ENCODE results near the gene UCN3. TPM values are rescaled to one million over a fixed set of nuclear protein-coding genes. Genes with fewer than 3 reads are reported as not detected.

The UCN3 gene, protein sequence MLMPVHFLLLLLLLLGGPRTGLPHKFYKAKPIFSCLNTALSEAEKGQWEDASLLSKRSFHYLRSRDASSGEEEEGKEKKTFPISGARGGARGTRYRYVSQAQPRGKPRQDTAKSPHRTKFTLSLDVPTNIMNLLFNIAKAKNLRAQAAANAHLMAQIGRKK
- polyA plus RNA-seq (2013), result not detected in 2 replicates

DNA sequence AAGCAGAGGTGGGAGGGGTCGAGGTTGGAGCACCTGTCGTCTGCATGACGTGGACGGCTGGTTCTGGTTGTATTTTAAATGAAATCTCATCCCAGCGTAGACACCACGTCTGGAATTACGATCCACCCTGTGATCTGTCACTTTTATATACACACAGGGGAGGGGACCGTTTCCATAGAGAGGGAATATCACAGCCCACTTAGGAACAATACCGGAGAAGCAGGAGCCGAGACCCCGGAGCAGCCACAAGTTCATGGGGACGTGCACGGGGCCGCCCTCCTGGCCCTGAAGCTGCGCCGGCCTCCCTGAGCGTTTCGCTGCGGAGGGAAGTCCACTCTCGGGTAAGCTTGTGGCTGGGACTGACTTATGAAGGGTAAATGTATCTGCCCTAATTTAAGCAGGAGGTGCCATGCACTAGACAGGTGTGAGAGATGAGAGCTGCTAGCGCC lies at the start of gene UCN3:
UCN3 (plus strand) TSS at position 77 of the 449 bp plus-strand sequence. CDS start 8,755 bp downstream, outside the sequence.
- no peak within 1 kb of the TSS for H2AFZ ChIP-seq (ENCODE audit: insufficient read depth, low read length, poor library complexity)
- H3K9me3 ChIP-seq (ENCODE audit: insufficient read depth, low read depth, low read length), result no peaks in the 10 kb centered on the region
- H3K4me3 ChIP-seq (ENCODE audit: low read depth, low read length), result no peak within 1 kb of the TSS
- no peak within 1 kb of the TSS for H3K23ac ChIP-seq (ENCODE audit: low read length)
- H3K36me3 ChIP-seq (ENCODE audit: control insufficient read depth in 1 of 2, insufficient read depth in 2 of 2, low read length in 2 of 2), result no peaks in the 10 kb centered on the region
- no peaks in the 10 kb centered on the region for H3K79me1 ChIP-seq (ENCODE audit: low read length)
- no peak within 1 kb of the TSS for H2BK12ac ChIP-seq (ENCODE audit: low read length)
- no peak within 1 kb of the TSS for H3K4me2 ChIP-seq (ENCODE audit: low read length)
- no peak within 1 kb of the TSS for H3K18ac ChIP-seq (ENCODE audit: low read length)
- H4K91ac ChIP-seq (ENCODE audit: low read depth, low read length), result no peak within 1 kb of the TSS
- no peak within 1 kb of the TSS for H3K14ac ChIP-seq (ENCODE audit: low read length)
- no peak within 1 kb of the TSS for H2AK5ac ChIP-seq (ENCODE audit: low read length)
- DNase-seq, result no peak
- no peak within 1 kb of the TSS for H2BK5ac ChIP-seq (ENCODE audit: low read depth, low read length, poor library complexity)
- WGBS (ENCODE audit: extremely low coverage, insufficient coverage, insufficient read length), result no CpG with 5 or more reads among the region's 21 CpGs
- H2BK120ac ChIP-seq (ENCODE audit: insufficient read depth, low read length, poor library complexity), result no peak within 1 kb of the TSS
- H3K79me2 ChIP-seq (ENCODE audit: control insufficient read depth, insufficient read depth, low read length, poor library complexity), result no peaks in the 10 kb centered on the region
- H4K8ac ChIP-seq (ENCODE audit: low read depth, low read length), result no peak within 1 kb of the TSS
- no peaks in the 10 kb centered on the region for H3K27me3 ChIP-seq (ENCODE audit: insufficient read depth, low read length)
- no peaks in the 10 kb centered on the region for H3K4me1 ChIP-seq (ENCODE audit: control insufficient read depth in 1 of 2, insufficient read depth in 2 of 2, low read length in 2 of 2)
- no peak within 1 kb of the TSS for H3K27ac ChIP-seq (ENCODE audit: low read depth, low read length)
- no peak within 1 kb of the TSS for H4K12ac ChIP-seq (ENCODE audit: low read depth, low read length)
- H3K4ac ChIP-seq (ENCODE audit: low read depth, low read length), result no peak within 1 kb of the TSS
- H3K9ac ChIP-seq (ENCODE audit: low read length), result no peak within 1 kb of the TSS

DNA sequence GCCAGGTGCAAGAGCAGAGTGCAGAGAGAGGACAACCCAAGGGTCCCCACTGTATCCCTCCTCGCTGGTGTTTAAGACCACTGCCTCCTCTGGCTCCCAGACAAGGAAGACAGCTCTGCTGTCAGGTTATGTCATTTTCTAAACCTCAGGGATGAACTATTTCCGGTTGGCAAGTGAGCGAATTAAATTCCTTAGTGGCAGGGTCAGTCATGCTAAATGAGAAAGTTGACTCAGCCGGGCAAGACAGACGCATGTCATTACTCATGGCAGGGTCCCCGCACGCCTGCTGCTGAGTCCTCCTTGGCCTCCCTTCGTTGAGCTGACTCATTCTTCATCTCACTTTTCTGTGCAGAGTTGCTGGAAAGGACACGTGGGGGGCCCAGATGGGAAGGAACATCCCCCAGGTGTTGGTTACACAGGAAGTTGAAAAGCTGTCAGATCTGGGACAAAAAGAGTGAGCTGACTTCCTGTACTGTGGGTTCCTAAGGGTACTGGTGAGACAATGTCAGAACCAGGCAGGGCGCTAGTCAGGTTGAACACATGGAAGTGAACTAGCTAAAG lies 47.1 kb upstream of the UCN3 start:
- H2AFZ ChIP-seq (ENCODE audit: insufficient read depth, low read length, poor library complexity), result no peak overlapping the region
- H3K4ac ChIP-seq (ENCODE audit: low read depth, low read length), result no peak overlapping the region
- H3K27me3 ChIP-seq (ENCODE audit: insufficient read depth, low read length), result no peaks in the 10 kb centered on the region
- H2AK5ac ChIP-seq (ENCODE audit: low read length), result no peak overlapping the region
- no peak overlapping the region for H2BK12ac ChIP-seq (ENCODE audit: low read length)
- no peaks in the 10 kb centered on the region for H3K9me3 ChIP-seq (ENCODE audit: insufficient read depth, low read depth, low read length)
- no peak overlapping the region for H3K18ac ChIP-seq (ENCODE audit: low read length)
- H2BK120ac ChIP-seq (ENCODE audit: insufficient read depth, low read length, poor library complexity), result no peak overlapping the region
- H4K91ac ChIP-seq (ENCODE audit: low read depth, low read length), result no peak overlapping the region
- no peak overlapping the region for H3K9ac ChIP-seq (ENCODE audit: low read length)
- no peak overlapping the region for H4K12ac ChIP-seq (ENCODE audit: low read depth, low read length)
- WGBS (ENCODE audit: extremely low coverage, insufficient coverage, insufficient read length), result no CpG with 5 or more reads among the region's 10 CpGs
- H3K79me2 ChIP-seq (ENCODE audit: control insufficient read depth, insufficient read depth, low read length, poor library complexity), result no peaks in the 10 kb centered on the region
- no peak overlapping the region for H3K23ac ChIP-seq (ENCODE audit: low read length)
- no peak overlapping the region for H3K4me2 ChIP-seq (ENCODE audit: low read length)
- H2BK5ac ChIP-seq (ENCODE audit: low read depth, low read length, poor library complexity), result no peak overlapping the region
- H3K36me3 ChIP-seq (ENCODE audit: control insufficient read depth in 1 of 2, insufficient read depth in 2 of 2, low read length in 2 of 2), result no peaks in the 10 kb centered on the region
- DNase-seq, result peak in 1 of 2 donors; percentile 5
- no peaks in the 10 kb centered on the region for H3K4me1 ChIP-seq (ENCODE audit: control insufficient read depth in 1 of 2, insufficient read depth in 2 of 2, low read length in 2 of 2)
- no peaks in the 10 kb centered on the region for H3K79me1 ChIP-seq (ENCODE audit: low read length)
- H3K27ac ChIP-seq (ENCODE audit: low read depth, low read length), result no peak overlapping the region
- H3K14ac ChIP-seq (ENCODE audit: low read length), result no peak overlapping the region
- H3K4me3 ChIP-seq (ENCODE audit: low read depth, low read length), result no peak overlapping the region
- H4K8ac ChIP-seq (ENCODE audit: low read depth, low read length), result no peak overlapping the region

DNA sequence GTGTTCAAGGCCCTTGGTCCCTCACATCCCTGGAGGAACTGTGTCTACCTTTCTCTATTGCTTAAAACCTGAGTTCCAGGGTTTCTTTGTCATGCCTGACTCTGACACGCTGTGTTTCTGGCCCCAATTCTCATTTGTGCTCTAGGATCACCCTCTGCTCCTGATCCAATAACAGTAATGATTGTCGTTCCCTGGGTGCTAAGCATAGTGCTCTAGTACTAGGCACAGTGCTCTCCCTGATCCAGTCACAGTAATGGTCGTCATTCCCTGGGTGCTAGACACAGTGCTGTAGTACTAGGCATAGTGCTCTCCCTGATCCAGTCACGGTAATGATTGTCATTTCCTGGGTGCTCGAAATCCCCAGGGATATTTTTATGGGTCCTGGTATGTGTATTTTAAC lies 46.6 kb upstream of the UCN3 start:
- Histone ChIP-seq H3K4ac (ENCODE audit: low read depth, low read length) (no peak overlapping the region), H3K36me3 (ENCODE audit: control insufficient read depth in 1 of 2, insufficient read depth in 2 of 2, low read length in 2 of 2) (no peaks in the 10 kb centered on the region), H4K8ac (ENCODE audit: low read depth, low read length) (no peak overlapping the region), H3K79me1 (ENCODE audit: low read length) (no peaks in the 10 kb centered on the region), H4K91ac (ENCODE audit: low read depth, low read length) (no peak overlapping the region), H3K14ac (ENCODE audit: low read length) (no peak overlapping the region), H2AK5ac (ENCODE audit: low read length) (no peak overlapping the region), H3K79me2 (ENCODE audit: control insufficient read depth, insufficient read depth, low read length, poor library complexity) (no peaks in the 10 kb centered on the region), H3K4me3 (ENCODE audit: low read depth, low read length) (no peak overlapping the region), H3K27me3 (ENCODE audit: insufficient read depth, low read length) (no peaks in the 10 kb centered on the region), H3K23ac (ENCODE audit: low read length) (no peak overlapping the region), H3K9me3 (ENCODE audit: insufficient read depth, low read depth, low read length) (no peaks in the 10 kb centered on the region), H3K27ac (ENCODE audit: low read depth, low read length) (no peak overlapping the region), H2BK12ac (ENCODE audit: low read length) (no peak overlapping the region), H4K12ac (ENCODE audit: low read depth, low read length) (no peak overlapping the region), H3K9ac (ENCODE audit: low read length) (no peak overlapping the region), H2AFZ (ENCODE audit: insufficient read depth, low read length, poor library complexity) (no peak overlapping the region), H3K4me1 (ENCODE audit: control insufficient read depth in 1 of 2, insufficient read depth in 2 of 2, low read length in 2 of 2) (no peaks in the 10 kb centered on the region), H3K18ac (ENCODE audit: low read length) (no peak overlapping the region), H2BK120ac (ENCODE audit: insufficient read depth, low read length, poor library complexity) (no peak overlapping the region), H3K4me2 (ENCODE audit: low read length) (no peak overlapping the region), H2BK5ac (ENCODE audit: low read depth, low read length, poor library complexity) (no peak overlapping the region)
- WGBS (ENCODE audit: extremely low coverage, insufficient coverage, insufficient read length), result no CpG with 5 or more reads among the region's 5 CpGs
- DNase-seq, result no peak

DNA sequence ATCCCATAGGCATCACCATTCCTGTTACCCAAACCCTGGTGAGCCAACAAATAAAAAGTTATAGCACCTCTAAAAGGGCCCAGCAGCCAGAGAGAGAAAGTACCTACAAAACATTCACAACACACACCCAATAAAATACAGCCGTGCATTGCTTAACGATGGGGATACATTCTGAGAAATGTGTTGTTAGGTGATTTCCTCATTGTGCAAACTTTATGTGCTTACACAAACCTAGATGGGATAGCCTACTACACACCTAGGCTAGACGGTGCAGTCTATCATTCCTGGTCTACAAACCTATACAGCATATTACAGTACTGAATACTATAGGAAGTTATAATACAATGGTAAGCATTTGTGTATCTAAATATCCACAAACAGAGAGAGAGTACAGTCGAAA lies 44.9 kb upstream of the UCN3 start:
- Histone ChIP-seq H3K14ac (ENCODE audit: low read length) (no peak overlapping the region), H4K12ac (ENCODE audit: low read depth, low read length) (no peak overlapping the region), H4K8ac (ENCODE audit: low read depth, low read length) (no peak overlapping the region), H3K18ac (ENCODE audit: low read length) (no peak overlapping the region), H3K79me2 (ENCODE audit: control insufficient read depth, insufficient read depth, low read length, poor library complexity) (no peaks in the 10 kb centered on the region), H3K9me3 (ENCODE audit: insufficient read depth, low read depth, low read length) (no peaks in the 10 kb centered on the region), H3K27me3 (ENCODE audit: insufficient read depth, low read length) (no peaks in the 10 kb centered on the region), H2BK12ac (ENCODE audit: low read length) (no peak overlapping the region), H2BK120ac (ENCODE audit: insufficient read depth, low read length, poor library complexity) (no peak overlapping the region), H3K4ac (ENCODE audit: low read depth, low read length) (no peak overlapping the region), H3K36me3 (ENCODE audit: control insufficient read depth in 1 of 2, insufficient read depth in 2 of 2, low read length in 2 of 2) (no peaks in the 10 kb centered on the region), H3K79me1 (ENCODE audit: low read length) (no peaks in the 10 kb centered on the region), H3K4me1 (ENCODE audit: control insufficient read depth in 1 of 2, insufficient read depth in 2 of 2, low read length in 2 of 2) (no peaks in the 10 kb centered on the region), H3K4me2 (ENCODE audit: low read length) (no peak overlapping the region), H2AFZ (ENCODE audit: insufficient read depth, low read length, poor library complexity) (no peak overlapping the region), H2AK5ac (ENCODE audit: low read length) (no peak overlapping the region), H4K91ac (ENCODE audit: low read depth, low read length) (no peak overlapping the region), H2BK5ac (ENCODE audit: low read depth, low read length, poor library complexity) (no peak overlapping the region), H3K9ac (ENCODE audit: low read length) (no peak overlapping the region), H3K27ac (ENCODE audit: low read depth, low read length) (no peak overlapping the region), H3K23ac (ENCODE audit: low read length) (no peak overlapping the region), H3K4me3 (ENCODE audit: low read depth, low read length) (no peak overlapping the region)
- no peak for DNase-seq
- WGBS (ENCODE audit: extremely low coverage, insufficient coverage, insufficient read length), result no CpG with 5 or more reads among the region's 4 CpGs

All from trophoblast cell (in vitro differentiated cells and primary cell).